Endometrial microvascular endothelial cells (primary cell): ENCODE measurements around the gene KCNJ4. TPM values are rescaled to one million over a fixed set of nuclear protein-coding genes. Genes with fewer than 3 reads are reported as not detected.

Source experiments
- in situ Hi-C: cut with HindIII; loops from 2 replicates; pipeline ENCODE4 v1.10.0; 2017; ENCODE audit warnings: low sequenced_read_pairs, low pct_unique_long_range_greater_than_20kb; ENCODE audit errors: inconsistent ontology term
- total RNA-seq: library from RNA; depleted of rRNA; stranded (reverse); fragments of >200 nt; gene quantifications from one replicate; pipeline ENCODE4 v1.2.3, GENCODE V29; 2015; ENCODE audit errors: inconsistent ontology term

KCNJ4 gene
- total RNA-seq, 1 donor from 2014 or later: not detected

DNA sequence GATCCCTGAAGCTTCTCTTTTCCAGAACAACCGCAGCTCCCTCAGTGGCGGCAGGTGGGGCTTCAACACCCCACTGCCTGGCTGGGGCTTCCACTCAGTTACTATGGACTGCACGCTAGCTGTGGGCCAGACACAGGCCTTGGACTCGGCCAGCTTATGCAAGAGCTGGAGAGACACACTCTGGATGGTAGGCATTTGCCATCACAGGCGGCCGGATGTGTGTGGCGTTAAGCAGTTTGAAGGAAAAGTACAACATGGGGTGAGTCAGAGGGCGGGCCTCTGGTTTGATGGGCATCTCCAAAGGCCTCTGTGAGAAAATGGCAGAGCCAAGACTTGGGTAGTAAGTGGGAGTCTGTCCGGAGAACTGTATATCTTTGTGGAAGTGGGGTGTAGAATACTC lies 17.6 kb downstream of the KCNJ4 start:
- in situ Hi-C loops: no loop called here

DNA sequence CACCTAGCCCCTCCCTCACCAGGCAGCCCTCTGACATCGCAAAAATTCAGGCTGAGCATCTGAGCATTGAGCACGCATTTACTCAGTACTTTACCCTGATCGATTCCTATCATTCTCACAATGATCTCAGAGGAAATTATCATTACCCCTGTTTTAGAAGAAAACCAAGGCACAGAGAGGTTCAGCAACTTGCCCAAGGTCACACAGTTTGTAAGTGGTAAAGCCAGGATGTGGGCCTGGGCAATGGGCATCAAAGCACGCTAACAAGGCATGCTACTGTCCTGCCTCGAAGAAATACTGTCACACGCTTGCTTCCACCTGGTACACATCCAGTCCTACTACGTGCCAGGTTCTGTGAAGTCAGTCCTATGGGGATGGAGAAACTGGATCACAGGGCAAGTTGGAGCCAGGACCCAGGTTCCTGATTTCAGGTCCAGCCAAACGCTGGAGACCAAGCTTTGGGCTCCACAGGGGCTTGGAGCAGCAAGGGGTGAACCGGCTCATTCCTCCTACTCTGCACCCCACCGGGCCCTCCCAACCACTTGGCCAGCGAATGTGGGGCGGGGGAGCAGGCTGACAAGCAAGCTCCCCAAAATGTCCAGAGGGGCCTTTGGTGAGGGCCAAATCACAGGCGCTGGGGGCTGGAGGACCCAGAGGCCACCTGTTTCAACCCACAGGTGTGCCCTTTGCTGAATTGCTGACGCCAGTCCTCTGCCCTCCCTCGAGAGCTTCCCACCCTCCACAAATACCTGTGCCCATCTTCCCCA lies 18.2 kb downstream of the KCNJ4 start:
- in situ Hi-C loops: no loop called here

DNA sequence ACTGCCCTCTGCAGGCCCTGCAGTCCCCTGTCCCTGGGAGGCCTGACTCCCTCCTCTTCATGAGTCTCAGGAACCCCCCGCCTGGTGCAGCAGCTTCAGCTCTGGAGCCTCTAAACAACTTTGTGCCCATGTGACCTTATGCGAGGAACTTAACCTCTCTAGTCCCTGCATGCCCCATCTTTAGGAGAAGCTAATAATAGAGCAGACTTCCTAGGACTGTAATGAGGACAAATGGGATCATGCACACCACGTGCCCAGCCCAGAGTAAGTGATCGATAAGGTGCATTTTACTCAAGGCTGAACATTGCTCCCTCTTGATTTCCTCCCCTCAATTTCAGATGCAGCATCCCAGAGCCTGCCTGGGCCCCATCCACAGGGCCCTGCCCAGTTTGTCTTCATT lies 19.0 kb downstream of the KCNJ4 start:
- in situ Hi-C loops: no loop called here

DNA sequence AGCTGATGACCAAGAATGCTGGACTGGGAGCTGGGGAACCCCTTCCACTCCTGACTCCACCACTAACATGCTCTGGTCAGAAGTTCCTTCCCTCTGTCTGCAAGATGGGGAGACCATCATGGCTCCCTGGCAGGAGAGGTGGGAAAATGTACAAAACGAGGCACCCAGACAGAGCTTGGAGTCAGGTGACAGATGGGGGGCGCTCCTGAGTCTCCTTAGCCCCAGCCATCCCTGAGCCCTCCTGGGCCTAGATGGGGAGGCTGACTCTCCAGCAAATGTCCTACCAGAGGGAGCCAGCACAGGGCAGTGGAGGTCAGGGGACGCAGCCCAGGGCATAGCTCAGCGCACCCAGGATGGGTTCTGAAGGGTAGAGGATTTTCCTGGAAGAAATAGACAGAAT lies 20.0 kb downstream of the KCNJ4 start:
- in situ Hi-C loops: no loop called here

DNA sequence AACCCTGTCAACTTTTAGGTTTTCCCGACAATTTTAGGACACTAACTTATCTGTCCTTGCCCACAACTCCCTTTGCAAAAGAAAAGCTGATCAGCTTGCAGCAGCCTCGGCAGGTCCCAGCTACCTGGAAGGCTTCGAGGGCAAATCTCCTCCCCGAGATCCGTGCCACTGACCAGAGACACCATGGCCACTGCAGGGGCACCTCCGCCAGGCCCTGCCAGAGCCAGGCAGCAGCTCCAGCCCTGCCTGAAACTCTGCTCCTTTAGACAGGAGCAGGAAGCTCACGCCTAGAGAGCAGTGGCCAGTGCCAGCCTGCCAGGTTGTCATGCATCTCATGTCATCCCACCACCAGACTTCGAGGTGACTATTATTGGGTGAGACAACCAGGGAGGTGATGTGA lies 21.1 kb downstream of the KCNJ4 start:
- in situ Hi-C loops: no loop called here

DNA sequence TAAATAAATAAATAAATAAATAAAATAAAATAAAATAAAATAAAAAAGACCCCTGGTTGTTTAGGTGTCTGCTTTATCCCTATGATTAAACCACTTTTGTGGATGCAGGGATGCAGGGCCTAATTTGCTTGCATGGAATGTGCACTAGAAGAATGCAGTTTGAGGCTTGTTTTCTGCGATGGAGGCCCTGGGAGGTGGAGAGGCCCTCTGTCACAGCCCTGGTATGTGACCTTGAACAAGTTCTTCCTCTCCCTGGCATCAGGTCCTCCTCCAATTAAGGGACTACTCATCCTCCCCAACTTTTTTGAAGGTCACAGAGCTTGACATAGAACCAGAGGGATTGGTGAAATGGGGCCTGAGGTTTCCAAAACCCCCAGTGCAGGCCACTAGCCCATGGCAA lies 22.7 kb downstream of the KCNJ4 start:
- in situ Hi-C loops: no loop called here

DNA sequence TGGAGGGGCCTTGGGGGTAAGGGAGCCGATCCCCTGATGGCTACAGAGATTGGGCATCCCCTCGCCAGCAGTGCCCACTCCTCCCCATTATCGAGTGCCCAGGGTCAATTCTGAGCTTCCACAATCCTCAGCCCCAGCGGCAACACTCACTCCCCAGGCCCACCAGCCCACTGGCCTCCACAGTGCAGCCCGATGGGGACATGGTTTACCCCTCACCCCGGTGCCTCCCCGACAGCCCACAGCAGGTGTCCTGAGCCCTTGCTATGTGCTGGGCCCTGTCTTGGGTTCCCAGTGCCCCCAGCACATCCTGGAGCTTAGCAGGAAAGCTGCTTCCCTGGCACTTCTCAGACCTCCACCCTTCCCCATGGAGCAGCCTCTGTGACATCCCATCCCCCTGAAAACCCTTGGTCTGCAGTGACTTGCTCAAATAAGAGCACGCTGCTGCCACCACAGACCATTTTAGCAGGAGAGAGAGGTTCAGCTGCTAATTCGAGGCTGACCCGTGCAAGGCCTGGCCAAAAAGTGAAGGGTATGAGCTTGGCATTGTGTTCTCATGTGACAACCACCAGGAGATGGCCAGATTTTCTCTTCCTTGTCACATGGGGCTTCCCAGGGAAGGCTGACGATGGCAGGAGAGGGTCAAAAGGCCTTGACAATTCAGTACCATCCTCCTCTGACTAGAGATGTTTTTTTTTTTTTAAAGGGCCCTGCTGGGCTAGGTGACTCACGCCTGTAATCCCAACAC lies 23.6 kb downstream of the KCNJ4 start:
- in situ Hi-C loops: no loop called here

DNA sequence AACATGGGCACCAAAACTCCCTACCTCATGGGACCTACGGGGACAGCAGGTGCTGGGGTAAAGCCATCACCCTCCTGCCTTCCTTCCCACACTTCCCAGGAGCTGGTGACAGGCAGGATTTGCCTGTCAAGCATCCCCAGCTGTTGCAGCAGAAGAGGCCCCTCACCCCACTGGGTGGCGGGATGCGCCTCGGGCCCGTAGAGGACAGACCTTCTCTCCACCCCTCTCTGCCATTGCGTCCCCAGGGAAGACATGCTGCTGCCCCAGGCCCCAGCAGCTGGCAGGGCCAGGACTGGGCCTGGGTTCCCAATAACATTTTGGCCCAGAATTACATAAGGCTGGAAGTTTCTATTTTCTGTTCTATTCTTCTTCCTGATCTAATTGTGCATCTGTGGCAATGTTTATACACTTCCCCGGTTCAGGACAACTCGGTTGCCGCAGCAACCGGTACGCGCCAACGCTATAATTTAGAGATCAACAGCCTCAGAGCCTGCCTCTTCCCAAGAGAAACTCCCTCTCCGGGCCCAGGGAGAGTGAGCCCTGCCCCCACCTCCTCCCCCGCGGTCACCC lies 25.4 kb downstream of the KCNJ4 start:
- in situ Hi-C loops: no loop called here

DNA sequence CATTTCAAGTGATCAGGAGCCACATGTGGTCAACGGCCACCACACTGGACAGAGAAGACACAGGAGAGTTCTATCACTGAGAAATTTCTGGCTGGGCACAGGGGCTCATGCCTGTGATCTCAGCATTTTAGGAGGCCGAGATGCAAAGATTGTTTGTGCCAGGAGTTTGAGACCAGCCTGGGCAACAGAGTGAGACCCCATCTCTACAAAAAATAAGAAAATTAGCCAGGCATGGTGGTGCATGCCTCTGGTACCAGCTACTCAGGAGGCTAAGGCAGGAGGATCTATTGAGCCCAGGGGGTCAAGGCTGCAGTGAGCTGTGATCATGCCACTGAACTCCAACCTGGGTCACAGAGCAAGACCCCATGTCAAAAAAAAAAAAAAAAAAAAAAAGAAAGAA lies 26.3 kb downstream of the KCNJ4 start:
- in situ Hi-C loops: no loop called here

DNA sequence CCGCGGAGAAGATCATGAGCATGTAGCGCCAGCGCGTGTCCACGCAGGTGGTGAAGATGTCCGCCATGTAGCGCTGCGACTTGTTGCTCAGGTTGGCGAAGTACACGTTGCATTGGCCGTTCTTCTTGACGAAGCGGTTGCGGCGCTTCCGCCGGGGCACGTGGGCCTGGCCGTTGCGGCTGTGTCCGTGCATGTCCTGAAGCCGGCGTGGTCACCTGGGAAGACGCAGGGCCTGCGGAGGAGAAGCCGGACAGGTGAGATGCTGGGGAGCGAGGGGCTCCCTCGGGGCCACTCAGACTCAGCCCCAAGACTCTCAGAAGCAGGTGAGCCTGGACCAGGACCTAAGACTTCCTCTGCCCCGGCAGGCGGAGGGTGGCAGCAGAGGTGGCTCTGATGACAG lies 27.1 kb downstream of the KCNJ4 start:
- in situ Hi-C loops: no loop called here

DNA sequence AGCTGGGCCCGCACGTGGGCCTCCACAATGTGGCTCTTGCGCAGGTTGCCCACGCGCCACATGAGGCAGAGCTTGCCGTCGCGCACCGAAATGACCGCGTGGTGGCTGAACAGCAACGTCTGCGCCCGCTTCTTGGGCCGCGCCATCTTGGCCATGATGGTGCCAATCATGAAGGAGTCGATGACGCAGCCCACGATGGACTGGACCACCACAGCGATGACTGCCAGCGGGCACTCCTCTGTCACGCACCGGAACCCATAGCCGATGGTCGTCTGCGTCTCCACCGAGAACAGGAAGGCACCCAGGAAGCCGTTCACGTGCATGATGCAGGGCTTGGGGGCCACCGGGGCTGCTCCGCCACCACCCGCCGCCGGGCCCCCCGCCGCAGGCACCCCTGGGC lies 27.5 kb downstream of the KCNJ4 start:
- in situ Hi-C loops: no loop called here

DNA sequence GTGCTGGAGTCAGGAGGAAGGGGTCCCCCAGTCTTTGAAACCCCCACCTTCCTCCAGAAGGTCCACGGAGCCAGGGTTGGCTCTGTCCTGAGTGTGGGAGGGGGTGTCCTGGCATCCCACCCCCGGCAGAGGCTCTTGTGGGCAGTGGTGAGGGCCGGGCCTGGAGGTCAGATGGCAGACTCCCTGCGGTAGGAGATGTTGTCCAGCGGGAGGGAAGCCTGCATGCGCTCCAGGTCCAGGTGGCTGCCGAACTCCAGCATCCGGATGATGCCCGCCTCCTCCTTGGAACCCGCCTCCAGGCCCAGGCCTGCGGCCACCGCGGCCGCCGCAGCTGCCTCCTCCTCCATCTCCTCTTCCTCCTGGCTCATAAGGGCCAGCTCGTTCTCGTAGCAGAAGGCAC lies 28.4 kb downstream of the KCNJ4 start:
- in situ Hi-C loops: no loop called here

DNA sequence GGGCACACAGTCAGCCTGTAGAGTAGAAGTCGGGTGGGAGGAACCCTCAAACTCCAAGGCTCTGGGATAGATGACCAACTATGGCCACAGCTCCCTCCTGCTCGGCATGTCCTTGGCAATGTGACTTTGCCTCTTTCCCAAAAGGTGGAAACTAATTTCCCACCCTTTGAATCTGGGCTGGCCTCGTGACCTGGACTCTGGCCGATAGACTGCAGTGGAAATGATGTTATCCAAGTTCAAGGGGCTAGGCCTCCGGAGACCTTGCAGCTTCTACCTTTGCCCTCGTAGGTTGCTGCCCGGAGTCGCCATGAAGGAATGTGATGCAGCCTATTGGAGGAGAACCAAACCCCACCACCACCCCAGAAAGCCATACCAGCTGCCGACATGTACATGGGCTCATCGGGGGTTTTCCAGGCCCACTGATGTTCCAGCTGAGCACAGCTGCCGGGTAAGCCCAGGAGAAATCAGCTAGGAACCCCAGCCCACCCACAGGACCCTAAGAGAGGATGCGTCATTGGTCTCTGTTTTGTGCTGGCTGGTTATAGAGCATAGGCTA lies 30.4 kb downstream of the KCNJ4 start:
- in situ Hi-C loops: no loop called here

DNA sequence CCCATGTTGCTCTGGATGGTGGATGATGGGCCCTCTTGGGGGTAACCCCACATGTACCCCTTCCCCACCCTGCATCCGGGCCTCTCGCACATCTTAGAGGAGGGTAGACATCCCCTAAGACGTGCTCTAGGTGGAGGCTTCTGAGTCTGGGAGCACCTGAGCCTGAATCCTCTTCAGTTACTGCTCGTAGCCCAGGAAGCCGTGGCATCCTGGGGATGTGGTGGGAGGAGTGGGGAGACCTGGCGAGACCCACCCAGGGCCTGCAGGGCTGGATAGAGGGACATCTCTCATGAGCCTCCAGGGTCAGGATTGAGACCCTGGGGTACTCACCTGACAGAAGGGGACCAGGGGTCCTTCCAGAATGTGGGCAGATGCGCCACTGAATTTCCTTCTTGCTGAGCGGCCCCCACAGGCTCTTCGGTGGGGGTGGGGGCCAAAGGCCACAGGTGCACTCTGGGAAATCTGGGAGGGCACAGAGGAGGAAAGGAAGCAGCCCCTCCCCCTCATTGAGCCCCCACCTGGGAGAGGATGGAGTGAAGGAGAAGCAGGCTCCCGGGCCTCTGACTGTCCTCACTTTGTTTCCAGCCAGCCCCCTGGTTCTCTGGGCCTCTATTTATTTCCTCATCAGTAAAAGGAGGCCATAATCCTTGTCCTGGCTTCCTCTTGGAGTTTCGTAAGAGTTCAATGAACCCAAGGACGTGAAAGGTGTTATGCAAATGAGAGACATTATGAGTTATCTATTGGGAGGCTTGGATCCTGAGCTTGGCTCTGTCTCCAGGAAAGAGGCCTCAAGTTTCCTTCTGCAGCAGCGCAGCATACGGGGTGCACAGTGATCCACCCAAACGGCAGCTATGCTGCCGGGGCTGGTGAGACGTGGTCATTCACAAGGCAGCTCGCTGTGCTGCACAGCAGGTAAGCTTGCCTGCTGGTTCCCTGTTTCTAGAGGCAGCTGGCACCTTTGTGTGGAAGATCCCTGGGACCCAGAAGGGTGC lies 31.2 kb downstream of the KCNJ4 start:
- in situ Hi-C loops: no loop called here

DNA sequence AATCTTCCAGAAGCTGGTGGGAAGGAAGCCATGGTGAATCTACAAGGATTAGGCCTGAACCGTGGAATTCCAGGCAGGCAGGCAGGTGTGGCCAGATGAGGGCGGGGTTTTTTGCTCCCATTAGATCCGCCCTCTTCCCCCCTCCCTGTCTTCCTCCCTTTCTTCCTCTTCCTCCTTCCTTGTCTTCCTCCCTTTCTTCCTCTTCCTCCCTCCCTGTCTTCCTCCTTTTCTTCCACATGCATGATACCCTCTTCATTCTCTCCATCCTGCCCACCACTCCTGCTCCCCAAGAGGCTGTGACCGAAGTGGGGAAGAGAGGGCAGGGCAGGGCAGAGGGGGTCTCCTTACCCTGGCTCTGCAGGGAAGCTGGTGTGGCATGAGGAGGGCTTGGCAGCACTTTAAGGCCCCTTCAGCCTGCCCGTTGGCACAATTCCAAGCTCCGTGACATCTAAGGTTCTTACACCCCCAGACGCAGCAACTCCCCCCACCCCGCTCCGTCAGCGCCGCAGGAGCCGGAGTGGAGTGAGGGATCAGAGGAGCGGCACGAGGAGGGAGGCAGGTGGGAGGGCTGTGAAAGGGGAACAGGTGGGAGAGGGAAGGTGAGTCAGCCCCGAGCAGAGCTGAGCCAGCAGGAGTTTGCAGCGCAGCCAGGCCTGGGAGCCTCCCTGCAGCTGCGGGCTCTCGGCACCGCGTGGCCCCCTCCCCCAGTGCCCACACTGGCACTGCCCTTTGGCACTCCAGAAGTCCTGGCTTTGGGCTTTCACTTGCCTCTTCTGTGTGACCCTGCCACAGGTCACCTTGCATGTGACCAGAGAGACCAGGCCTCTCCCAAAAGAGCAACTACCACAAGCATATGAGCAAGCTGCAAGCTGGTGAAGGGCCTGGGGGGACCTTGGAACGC lies 32.1 kb downstream of the KCNJ4 start:
- in situ Hi-C loops: no loop called here

DNA sequence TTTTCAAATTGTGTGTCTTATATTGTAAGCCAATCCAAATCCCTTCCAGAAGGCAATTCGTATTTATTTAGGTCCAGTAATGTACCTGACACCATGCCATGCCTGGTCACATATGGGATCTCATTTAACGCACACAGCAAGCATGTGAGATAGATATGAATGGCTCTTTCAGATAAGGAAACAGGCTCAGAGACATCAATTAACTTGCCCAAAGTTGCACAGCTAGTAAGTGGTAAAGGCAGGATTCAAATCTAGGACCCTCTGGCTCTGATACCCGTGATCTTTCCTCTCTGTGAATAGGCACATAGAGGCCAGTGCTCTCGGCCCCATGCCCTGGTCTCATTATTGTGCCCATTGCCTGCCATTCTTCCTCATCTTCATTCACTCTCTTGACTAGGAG lies 34.3 kb downstream of the KCNJ4 start:
- in situ Hi-C loops: no loop called here

DNA sequence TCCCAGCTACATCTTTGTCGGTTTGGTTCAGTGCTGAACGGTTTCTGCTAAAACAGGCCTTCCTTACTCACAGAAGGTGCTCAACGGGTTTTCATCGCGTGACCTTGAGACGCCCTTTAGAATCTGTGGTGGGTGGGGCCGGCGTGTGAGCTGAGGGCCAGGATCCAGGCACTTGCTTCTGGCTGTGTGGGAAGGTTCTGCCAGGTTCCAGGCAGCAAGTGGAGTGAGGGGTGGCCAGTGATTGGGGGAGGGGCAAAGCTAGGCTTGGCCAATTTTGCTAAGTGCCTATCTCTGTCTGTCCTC lies 35.2 kb downstream of the KCNJ4 start:
- in situ Hi-C loops: no loop called here
